ENCODE results near the gene AP4M1. TPM values are rescaled to one million over a fixed set of nuclear protein-coding genes. Genes with fewer than 3 reads are reported as not detected.

AP4M1 gene
- total and polyA plus RNA-seq, 2 experiments from 2014 or later = 17.4 to 22.8 TPM

GRCh38 chr7:100074841-100075240 lies 26.6 kb upstream of the AP4M1 start:
- TF ChIP-seq CTCF (IDR thresholded peaks at IDR 0.05; ENCODE audit: poor library complexity) = no peak
- no peak for TF ChIP-seq EZH2phosphoT487 (IDR thresholded peaks at IDR 0.05; ENCODE audit: low read depth, severe bottlenecking, unreplicated experiment)
- TF ChIP-seq EZH2 (IDR thresholded peaks at IDR 0.05; ENCODE audit: borderline replicate concordance) = no peak
- peaks cover 54% of the 10 kb centered on the region for H3K36me3 ChIP-seq (replicated peaks; ENCODE audit: insufficient read depth, low read depth)
- H3K9me2 ChIP-seq (replicated peaks; ENCODE audit: insufficient read depth) = no peaks in the 10 kb centered on the region
- H3K4me2 ChIP-seq = no peak overlapping the region
- H4K20me1 ChIP-seq (ENCODE audit: insufficient read depth, poor library complexity, severe bottlenecking) = peaks cover 13% of the 10 kb centered on the region
- H3K4me1 ChIP-seq (ENCODE audit: insufficient read depth) = peaks cover 20% of the 10 kb centered on the region
- H3K9me3 ChIP-seq (ENCODE audit: low read depth) = peaks cover 44% of the 10 kb centered on the region
- H3K27ac ChIP-seq = no peak overlapping the region
- peaks cover 71% of the 10 kb centered on the region for H3K79me2 ChIP-seq
- WGBS (ENCODE audit: low lambda C conversion rate, missing lambda C conversion rate) = 98% methylated on average over 7 of the region's 7 CpGs
- H2AFZ ChIP-seq = no peak overlapping the region
- no peak overlapping the region for H3K4me3 ChIP-seq
- no peaks in the 10 kb centered on the region for H3K27me3 ChIP-seq
- no peak for DNase-seq (ENCODE audit: low spot score)

DNA sequence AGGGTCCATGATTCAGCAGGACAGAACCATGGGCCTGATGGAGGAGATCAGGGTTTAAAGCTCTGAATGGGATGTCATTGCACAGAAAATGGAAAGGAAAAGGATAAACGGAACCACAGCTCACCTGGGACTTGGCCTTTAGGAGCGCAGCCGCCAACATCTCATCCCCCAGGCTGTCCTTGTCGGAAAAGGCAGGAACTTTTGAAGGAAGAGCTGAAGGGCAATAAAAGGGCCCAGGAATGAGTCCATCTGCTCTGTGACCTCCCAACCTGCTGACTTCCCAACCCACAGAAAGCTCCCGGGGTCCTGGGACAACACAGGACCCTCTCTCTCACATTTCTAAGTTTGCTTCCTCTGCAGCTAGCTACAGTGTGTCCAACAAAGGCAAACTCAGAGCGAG lies 26.0 kb upstream of the AP4M1 start:
- peaks cover 25% of the 10 kb centered on the region for H3K4me1 ChIP-seq (ENCODE audit: insufficient read depth)

GRCh38 chr7:100077205-100077604 lies 24.2 kb upstream of the AP4M1 start:
- no peaks in the 10 kb centered on the region for H3K27me3 ChIP-seq
- H3K9me2 ChIP-seq (replicated peaks; ENCODE audit: insufficient read depth) = no peaks in the 10 kb centered on the region
- whole genome bisulfite sequencing (ENCODE audit: low lambda C conversion rate, missing lambda C conversion rate) = 85% methylated on average over 4 of the region's 4 CpGs
- peaks cover 20% of the 10 kb centered on the region for H3K9me3 ChIP-seq (ENCODE audit: low read depth)
- H3K4me1 ChIP-seq (ENCODE audit: insufficient read depth) = peaks cover 30% of the 10 kb centered on the region
- peak overlapping the region; percentile 90 for H3K4me2 ChIP-seq
- H3K4me3 ChIP-seq = no peak overlapping the region
- H3K36me3 ChIP-seq (replicated peaks; ENCODE audit: insufficient read depth, low read depth) = peaks cover 36% of the 10 kb centered on the region
- peak overlapping the region; percentile 92 for H3K27ac ChIP-seq
- peaks cover 17% of the 10 kb centered on the region for H4K20me1 ChIP-seq (ENCODE audit: insufficient read depth, poor library complexity, severe bottlenecking)
- no peak overlapping the region for H2AFZ ChIP-seq
- no peak for DNase-seq (ENCODE audit: low spot score)
- TF ChIP-seq CTCF (IDR thresholded peaks at IDR 0.05; ENCODE audit: poor library complexity) = no peak
- TF ChIP-seq EZH2 (IDR thresholded peaks at IDR 0.05; ENCODE audit: borderline replicate concordance) = no peak
- no peak for TF ChIP-seq EZH2phosphoT487 (IDR thresholded peaks at IDR 0.05; ENCODE audit: low read depth, severe bottlenecking, unreplicated experiment)
- H3K79me2 ChIP-seq = peaks cover 79% of the 10 kb centered on the region

More for the DNA sequence above, 26.0 kb upstream of the AP4M1 start:
- no peak for TF ChIP-seq EZH2 (IDR thresholded peaks at IDR 0.05; ENCODE audit: borderline replicate concordance)
- TF ChIP-seq EZH2phosphoT487 (IDR thresholded peaks at IDR 0.05; ENCODE audit: low read depth, severe bottlenecking, unreplicated experiment) = no peak
- TF ChIP-seq CTCF (IDR thresholded peaks at IDR 0.05; ENCODE audit: poor library complexity) = no peak
- Histone ChIP-seq H3K4me3 (no peak overlapping the region), H3K79me2 (peaks cover 75% of the 10 kb centered on the region), H3K27ac (no peak overlapping the region), H3K36me3 (replicated peaks; ENCODE audit: insufficient read depth, low read depth) (peaks cover 54% of the 10 kb centered on the region), H3K9me3 (ENCODE audit: low read depth) (peaks cover 38% of the 10 kb centered on the region), H3K27me3 (no peaks in the 10 kb centered on the region), H3K4me2 (no peak overlapping the region), H2AFZ (no peak overlapping the region), H3K9me2 (replicated peaks; ENCODE audit: insufficient read depth) (no peaks in the 10 kb centered on the region), H4K20me1 (ENCODE audit: insufficient read depth, poor library complexity, severe bottlenecking) (peaks cover 17% of the 10 kb centered on the region)
- no peak for DNase-seq (ENCODE audit: low spot score)
- WGBS (ENCODE audit: low lambda C conversion rate, missing lambda C conversion rate) = 96% methylated on average over 6 of the region's 6 CpGs
